ENCODE data around the gene ACY1.
"Not testable (repeated sequence)": the region's sequence is repeated elsewhere in the genome, so short reads cannot be mapped to it uniquely, and the experiment has no call there.

Gene ACY1

GRCh38 chr3:51986010-51986947 is 2.9 kb downstream of the ACY1 start:
- DNase-seq = no peak

- no peak for DNase-seq
These were observed 4.2 kb downstream of the ACY1 start for GRCh38 chr3:51987568-51987967.

GRCh38 chr3:51988286-51989146 is 5.2 kb downstream of the ACY1 start:
- DNase-seq = no peak

- DNase-seq = not testable (repeated sequence)
These were observed 7.2 kb downstream of the ACY1 start for GRCh38 chr3:51990501-51990971.

- no peak for DNase-seq
These were observed 8.8 kb downstream of the ACY1 start for GRCh38 chr3:51992017-51992682.

GRCh38 chr3:51993657-51994056 is 10.3 kb downstream of the ACY1 start:
- DNase-seq = not testable (repeated sequence)

GRCh38 chr3:51994530-51994929 is 11.2 kb downstream of the ACY1 start:
- DNase-seq = no peak

GRCh38 chr3:51995346-51996163 is 12.2 kb downstream of the ACY1 start, which contains the start of gene RPL29:
Gene RPL29, minus strand, starts transcription at chr3:51995895. Its CDS starts 434 bp downstream, at chr3:51995461.
- peak; percentile 92 for DNase-seq

GRCh38 chr3:51997172-51997571 is 13.8 kb downstream of the ACY1 start:
- no peak for DNase-seq

- peak; percentile 85 for DNase-seq
These were observed 14.7 kb downstream of the ACY1 start for GRCh38 chr3:51997935-51998596.

GRCh38 chr3:51998774-51999173 is 15.4 kb downstream of the ACY1 start:
- no peak for DNase-seq

GRCh38 chr3:51999846-52000245 is 16.5 kb downstream of the ACY1 start:
- DNase-seq = no peak

GRCh38 chr3:52001443-52001974 is 18.2 kb downstream of the ACY1 start:
- peak; percentile 99 for DNase-seq

GRCh38 chr3:52002748-52003147 is 19.4 kb downstream of the ACY1 start:
- DNase-seq = no peak

GRCh38 chr3:52004163-52004787 is 20.9 kb downstream of the ACY1 start:
- DNase-seq = peak; percentile 86

- DNase-seq = no peak
These were observed 21.6 kb downstream of the ACY1 start for GRCh38 chr3:52004906-52005395.

- DNase-seq = no peak
These were observed 22.2 kb downstream of the ACY1 start for GRCh38 chr3:52005571-52005986.

GRCh38 chr3:52006017-52006819 is 22.9 kb downstream of the ACY1 start:
- no peak for DNase-seq

GRCh38 chr3:52006820-52007133 is 23.4 kb downstream of the ACY1 start:
- no peak for DNase-seq

- DNase-seq = no peak
These were observed 24.0 kb downstream of the ACY1 start for GRCh38 chr3:52007291-52007690.
